Endothelial cell of umbilical vein (primary cell): ENCODE measurements around the gene PLCH1. TPM values are rescaled to one million over a fixed set of nuclear protein-coding genes. Genes with fewer than 3 reads are reported as not detected.

Source experiments
- BruUV-seq: library from RNA; stranded (reverse); fragments of 400-500 nt; replicated peaks from 2 replicates; lab custom pipeline; 2021; lab: Mats Ljungman, UMichigan
- CTCF ChIA-PET: fragments of 300-600, 350-600 bp; sonication (Branson Sonifier 250); formaldehyde crosslinking; loops from one replicate; lab custom pipeline; 2021; ENCODE audit warnings: antibody characterized with exemption, inconsistent platforms; lab: Charles Lee
- POLR2A ChIA-PET: fragments of 300-600, 350-600 bp; sonication (Branson Sonifier 250); formaldehyde crosslinking; loops from one replicate; lab custom pipeline; 2021; ENCODE audit warnings: antibody characterized with exemption, inconsistent platforms; lab: Charles Lee
- DNase-seq: peaks from one replicate; pipeline ENCODE4 v3.0.0-alpha.2; 2011; ENCODE audit warnings: low read depth, low spot score
- FAIRE-seq: peaks from 2 replicates; lab custom pipeline; 2011; peaks lifted over from hg19 to GRCh38; lab: Jason Lieb, UNC
- H2AFZ ChIP-seq: 2 replicates; pipeline ENCODE4 v1.6.0; 2012; ENCODE audit warnings: low read depth, low read length, control low read depth, inconsistent platforms
- H3K27ac ChIP-seq: 2 replicates; pipeline ENCODE4 v1.5.1; 2011; ENCODE audit warnings: low read depth, mild to moderate bottlenecking, control low read depth, low read length, moderate library complexity; ENCODE audit not compliant: insufficient read depth
- H3K27me3 ChIP-seq, 2 experiments: 2 replicates each; pipeline versions ENCODE4 v1.6.0 to v1.6.1; 2011; ENCODE audit warnings: low read length in 2 of 2, mixed read lengths in 1 of 2; ENCODE audit not compliant: control insufficient read depth in 2 of 2, insufficient read depth in 2 of 2
- H3K36me3 ChIP-seq, 2 experiments: 2 replicates in 1 of 2; 3 replicates in 1 of 2; pipeline ENCODE4 v1.5.1; 2011; ENCODE audit warnings: low read length in 2 of 2, mild to moderate bottlenecking in 1 of 2, moderate library complexity in 1 of 2; ENCODE audit not compliant: control insufficient read depth in 2 of 2, insufficient read depth in 2 of 2; ENCODE audit errors: extremely low read depth in 1 of 2
- H3K4me1 ChIP-seq: 3 replicates; pipeline ENCODE4 v1.5.1; 2011; ENCODE audit warnings: mild to moderate bottlenecking, low read length; ENCODE audit not compliant: control insufficient read depth, insufficient read depth; ENCODE audit errors: extremely low read depth
- H3K4me2 ChIP-seq: 2 replicates; pipeline ENCODE4 v1.6.1; 2011; ENCODE audit warnings: low read length, control low read depth, mixed read lengths; ENCODE audit not compliant: insufficient read depth
- H3K4me3 ChIP-seq, 3 experiments: fragments of 200-600 bp in 1 of 3; sonication (generic), shearing (Covaris generic) in 1 of 3; replicated peaks in 1 of 3; 2 replicates each; pipeline ENCODE4 v1.5.1; 2011 to 2016; ENCODE audit warnings: control low read depth in 3 of 3, low read length in 3 of 3, mild to moderate bottlenecking in 2 of 3, inconsistent platforms in 1 of 3, low read depth in 1 of 3, moderate library complexity in 1 of 3; ENCODE audit not compliant: insufficient read depth in 1 of 3
- H3K79me2 ChIP-seq: 2 replicates; pipeline ENCODE4 v1.6.0; 2012; ENCODE audit warnings: low read length, inconsistent platforms; ENCODE audit not compliant: control insufficient read depth, insufficient read depth
- H3K9ac ChIP-seq: replicated peaks from 2 replicates; pipeline ENCODE3; 2011; ENCODE audit warnings: low read length, control low read depth; ENCODE audit not compliant: insufficient read depth; ENCODE audit errors: extremely low read depth
- H3K9me1 ChIP-seq: replicated peaks from 3 replicates; pipeline ENCODE4 v1.6.0; 2011; ENCODE audit warnings: mild to moderate bottlenecking, low read length; ENCODE audit not compliant: control insufficient read depth, insufficient read depth; ENCODE audit errors: extremely low read depth
- H3K9me3 ChIP-seq: replicated peaks from 2 replicates; pipeline ENCODE4 v1.5.1; 2012; ENCODE audit warnings: low read length, inconsistent platforms; ENCODE audit not compliant: control insufficient read depth, insufficient read depth
- H4K20me1 ChIP-seq: replicated peaks from 2 replicates; pipeline ENCODE3; 2011; ENCODE audit warnings: mild to moderate bottlenecking, low read length; ENCODE audit not compliant: control insufficient read depth, insufficient read depth; ENCODE audit errors: extremely low read depth
- CTCF ChIP-seq, 2 donors: IDR thresholded peaks; 1 replicate in 1 of 2; 2 replicates in 1 of 2; pipeline ENCODE4 v1.5.1; 2011; ENCODE audit warnings: low read length in 2 of 2, mild to moderate bottlenecking in 2 of 2, moderate library complexity in 2 of 2, control low read depth in 1 of 2, inconsistent platforms in 1 of 2, low read depth in 1 of 2; ENCODE audit not compliant: insufficient read depth in 1 of 2; ENCODE audit errors: extremely low read depth in 1 of 2
- EZH2 ChIP-seq: IDR thresholded peaks from 2 replicates; pipeline ENCODE4 v1.6.1; 2012; ENCODE audit warnings: borderline replicate concordance, low read depth, mild to moderate bottlenecking, moderate library complexity, low read length, inconsistent platforms; ENCODE audit not compliant: severe bottlenecking
- FOS ChIP-seq: IDR thresholded peaks from 2 replicates; pipeline ENCODE4 v1.6.1; 2011; ENCODE audit warnings: mild to moderate bottlenecking, low read length, moderate library complexity, borderline replicate concordance; ENCODE audit not compliant: insufficient read depth
- GATA2 ChIP-seq: IDR thresholded peaks from 2 replicates; pipeline ENCODE4 v1.7.0; 2011; ENCODE audit warnings: low read depth, mild to moderate bottlenecking, moderate library complexity, mixed read lengths, low read length; ENCODE audit not compliant: insufficient read length, insufficient read depth
- JUN ChIP-seq: IDR thresholded peaks from 2 replicates; pipeline ENCODE4 v1.6.1; 2011; ENCODE audit warnings: borderline replicate concordance, low read depth; ENCODE audit not compliant: insufficient read length, insufficient read depth
- MAX ChIP-seq: IDR thresholded peaks from 2 replicates; pipeline ENCODE4 v1.6.1; 2011; ENCODE audit not compliant: insufficient read depth, insufficient read length
- MYC ChIP-seq: IDR thresholded peaks from one replicate; pipeline ENCODE4 v1.6.1; 2011; ENCODE audit warnings: mild to moderate bottlenecking, low read depth, low read length
- POLR2A ChIP-seq: IDR thresholded peaks from 2 replicates; pipeline ENCODE4 v1.6.1; 2012; ENCODE audit warnings: low read depth, mild to moderate bottlenecking, control low read depth, low read length
- POLR2AphosphoS5 ChIP-seq: IDR thresholded peaks from 2 replicates; pipeline ENCODE4 v1.6.1; 2012; ENCODE audit warnings: low read depth, mild to moderate bottlenecking, control low read depth, low read length, moderate library complexity; ENCODE audit not compliant: insufficient read depth
- dilution Hi-C: fragments of 300-500 bp; cut with MboI; formaldehyde crosslinking; loops from one replicate; pipeline ENCODE4 v1.15.0; 2019; ENCODE audit warnings: low sequenced_read_pairs; ENCODE audit not compliant: extremely low pct_ligation_motif_present
- intact Hi-C: fragments of 100-400 bp; cut with micrococcal nuclease; formaldehyde crosslinking; loops from one replicate; pipeline ENCODE4 v1.10.0; 2022
- polyA plus RNA-seq, 4 experiments: library from polyadenylated mRNA; depleted of rRNA in 3 of 4; stranded (reverse) in 3 of 4; unstranded in 1 of 4; fragments of >200 nt; gene quantifications; 2 replicates each; pipeline versions ENCODE4 v1.2.1 to v1.2.3, GENCODE V29; 2011 to 2012; ENCODE audit warnings: missing spikeins in 1 of 4
- total RNA-seq: library from RNA; stranded (reverse); gene quantifications from 2 replicates; pipeline ENCODE4 v1.2.3, GENCODE V29; 2021

PLCH1 gene
- total and polyA plus RNA-seq, 2 donors (not counting 3 experiments of a cell fraction or from before 2014, with no cell fraction given): 0.03 TPM; not detected in 1

GRCh38 chr3:155738580-155739076, 6.2 kb downstream of the PLCH1 start:
- POLR2A ChIA-PET: no interaction called here
- H2AFZ ChIP-seq: no peak overlapping the region
- no peaks in the 10 kb centered on the region for H3K9me1 ChIP-seq
- intact Hi-C loops: no loop called here
- no TSS peak for BruUV-seq
- peaks cover 2% of the 10 kb centered on the region for H3K4me1 ChIP-seq
- no peak overlapping the region for H3K4me2 ChIP-seq
- TF ChIP-seq MYC: no peak
- no peak for TF ChIP-seq GATA2
- TF ChIP-seq EZH2: no peak
- no peak for TF ChIP-seq JUN
- no peak for TF ChIP-seq MAX
- no peak for TF ChIP-seq POLR2A
- no peak for TF ChIP-seq FOS
- TF ChIP-seq CTCF (IDR thresholded peaks at IDR 0.05; ENCODE audit: extremely low read depth in 1 of 2, insufficient read depth in 1 of 2, low read depth in 1 of 2, low read length in 2 of 2): no peak
- TF ChIP-seq POLR2AphosphoS5: no peak
- no peaks in the 10 kb centered on the region for H4K20me1 ChIP-seq
- no peak for DNase-seq
- no peak overlapping the region for H3K27ac ChIP-seq
- dilution Hi-C loops: no loop called here
- no peaks in the 10 kb centered on the region for H3K9me3 ChIP-seq
- no peaks in the 10 kb centered on the region for H3K79me2 ChIP-seq
- no peak for FAIRE-seq
- no peaks in the 10 kb centered on the region for H3K36me3 ChIP-seq
- H3K4me3 ChIP-seq: no peak overlapping the region
- CTCF ChIA-PET: no interaction called here
- H3K9ac ChIP-seq: no peak overlapping the region
- peaks cover 17 to 28% of the 10 kb centered on the region in 2 experiments for H3K27me3 ChIP-seq
